ENCODE measurements around the gene RASA3. TPM values are rescaled to one million over a fixed set of nuclear protein-coding genes. Genes with fewer than 3 reads are reported as not detected.
"Not testable (repeated sequence)": the region's sequence is repeated elsewhere in the genome, so short reads cannot be mapped to it uniquely, and the experiment has no call there.

The RASA3 gene
- total and polyA plus RNA-seq, 2 donors, result 17.8 to 26.3 TPM

DNA sequence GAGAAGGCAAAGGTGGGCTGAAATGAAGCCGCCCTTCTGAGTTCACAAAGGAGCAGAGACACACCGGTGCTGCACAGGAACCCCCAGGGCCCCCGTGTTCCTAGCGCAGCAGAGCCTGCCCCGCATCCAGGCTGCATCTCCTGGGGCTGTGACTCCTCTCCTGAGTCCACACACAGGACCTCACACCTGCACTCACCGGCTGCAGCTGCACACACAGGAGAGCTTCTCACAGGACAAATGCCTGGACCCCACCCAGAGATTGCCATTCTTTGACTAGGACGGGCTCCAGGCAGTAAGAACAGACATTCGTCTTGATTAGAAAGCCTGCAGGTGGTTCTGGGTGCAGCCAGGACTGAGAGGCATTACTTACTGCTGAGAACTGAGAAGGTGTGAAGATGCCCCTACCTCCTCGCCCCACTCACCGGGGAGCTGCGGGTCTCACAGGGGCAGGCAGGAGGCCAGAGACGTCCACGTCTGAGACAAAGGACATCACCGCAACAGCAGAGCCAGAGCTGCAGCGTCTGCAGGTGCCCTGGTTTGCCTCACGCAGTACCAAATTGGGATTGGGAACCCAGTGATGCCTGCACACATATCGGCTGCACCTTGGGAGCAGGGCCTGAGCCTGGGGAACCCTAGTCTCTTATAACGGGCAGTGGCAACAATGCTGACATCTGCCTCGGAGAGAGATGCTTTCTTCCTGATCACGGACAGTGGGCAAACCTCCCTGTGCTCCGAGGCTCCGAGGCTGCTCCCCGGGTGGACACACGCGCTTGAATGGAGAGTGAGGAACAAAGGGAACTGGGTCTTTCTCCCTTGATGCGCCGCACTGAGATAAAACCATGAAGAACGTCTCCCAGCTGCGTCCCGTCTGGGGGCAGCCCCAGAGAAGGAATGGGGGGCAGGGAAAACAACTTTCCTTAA, 50.4 kb downstream of the RASA3 start:
- H3K4me1 ChIP-seq (ENCODE audit: insufficient read depth), result peaks cover 3% of the 10 kb centered on the region
- no peaks in the 10 kb centered on the region for H3K36me3 ChIP-seq (ENCODE audit: insufficient read depth)
- no peak overlapping the region for H3K27ac ChIP-seq (ENCODE audit: low read depth)
- DNase-seq (ENCODE audit: extremely low spot score), result no peak
- 88% methylated on average over 30 of the region's 30 CpGs for WGBS
- H3K4me3 ChIP-seq (ENCODE audit: low read depth, low read length), result no peak overlapping the region

DNA sequence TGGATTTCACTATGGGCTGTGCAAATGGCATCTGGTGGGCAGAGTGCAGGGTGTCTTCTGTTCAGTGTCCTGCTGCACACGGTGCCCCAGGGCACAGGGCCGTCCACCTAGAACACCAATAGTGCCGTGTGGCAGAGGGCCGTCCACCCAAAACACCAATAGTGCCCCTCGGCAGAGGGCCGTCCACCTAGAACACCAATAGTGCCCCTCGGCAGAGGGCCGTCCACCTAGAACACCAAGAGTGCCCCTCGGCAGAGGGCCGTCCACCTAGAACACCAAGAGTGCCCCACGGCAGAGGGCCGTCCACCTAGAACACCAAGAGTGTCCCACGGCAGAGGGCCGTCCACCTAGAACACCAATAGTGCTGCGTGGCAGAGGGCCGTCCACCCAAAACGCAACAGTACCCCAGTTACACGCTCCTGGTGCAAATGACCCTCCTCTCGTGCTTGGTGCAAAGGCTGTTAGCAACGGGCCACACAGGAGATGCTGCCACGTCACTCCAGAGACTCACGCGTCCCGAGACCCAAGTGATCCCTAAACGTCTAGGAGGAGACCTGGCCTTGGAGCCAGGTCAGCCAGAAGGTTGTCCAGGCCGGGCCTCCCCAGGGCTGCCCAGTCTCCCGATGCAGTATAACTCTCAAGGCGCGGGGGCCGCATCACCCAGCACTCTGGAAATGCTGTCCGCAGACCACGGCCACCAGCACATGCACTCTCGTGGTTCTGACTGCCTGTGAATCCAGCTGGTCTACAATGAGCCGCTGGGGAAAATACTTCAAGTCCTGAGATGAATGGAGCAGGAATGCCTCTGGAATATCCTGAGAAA, 51.5 kb downstream of the RASA3 start:
- no peak for DNase-seq (ENCODE audit: extremely low spot score)
- Histone ChIP-seq H3K27ac (ENCODE audit: low read depth) (no peak overlapping the region), H3K36me3 (ENCODE audit: insufficient read depth) (peaks cover 1% of the 10 kb centered on the region), H3K4me1 (ENCODE audit: insufficient read depth) (peaks cover 3% of the 10 kb centered on the region), H3K4me3 (ENCODE audit: low read depth, low read length) (no peak overlapping the region)
- WGBS, result 93% methylated on average over 34 of the region's 34 CpGs

DNA sequence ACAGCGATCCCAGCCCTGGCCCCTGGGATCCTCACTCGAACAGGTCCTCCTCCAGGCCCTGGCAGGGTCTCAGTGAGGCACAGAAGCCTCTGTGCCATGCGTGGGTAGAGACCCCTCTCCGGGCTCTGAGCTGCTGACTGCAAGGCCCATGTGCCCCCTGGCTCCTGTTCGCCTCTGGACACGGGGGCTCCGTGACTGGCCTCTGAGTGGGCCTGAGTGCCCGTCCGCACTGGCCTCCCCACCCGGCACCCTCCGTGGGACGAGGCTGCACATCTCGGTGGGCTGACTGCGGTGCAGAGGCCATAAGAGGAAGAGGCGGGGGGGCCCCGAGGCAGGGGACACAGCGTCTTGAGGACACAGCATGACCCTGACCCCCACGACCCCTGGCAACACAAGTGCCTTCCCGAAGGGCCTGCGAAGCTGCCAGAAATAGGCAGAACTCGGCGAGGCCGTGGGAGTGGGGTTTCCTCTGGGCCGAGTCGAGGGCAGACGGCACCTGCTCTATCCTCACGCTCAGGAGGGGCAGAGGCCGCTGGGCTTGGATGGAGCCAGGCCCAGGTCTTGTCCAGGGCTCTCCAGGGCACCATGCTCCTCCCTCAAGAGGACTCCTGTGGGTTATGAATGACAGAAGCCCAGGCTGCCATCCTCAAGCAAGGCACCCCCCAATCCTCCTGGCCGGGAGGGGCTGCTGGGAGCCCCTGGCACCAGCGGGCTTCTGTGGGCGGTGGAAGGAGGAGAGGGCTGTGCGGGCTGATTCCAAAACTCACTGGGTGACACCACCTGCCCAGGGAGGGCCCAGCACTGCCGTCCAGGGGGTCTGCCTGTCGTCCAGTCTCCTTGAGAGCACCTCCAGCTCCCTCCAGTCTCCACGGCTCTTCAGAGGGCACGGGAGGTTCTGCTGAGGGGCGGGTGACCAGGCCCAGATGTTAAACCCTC, 52.6 kb downstream of the RASA3 start:
- no peak overlapping the region for H3K4me3 ChIP-seq (ENCODE audit: low read depth, low read length)
- WGBS, result 90% methylated on average over 37 of the region's 37 CpGs
- peaks cover 1% of the 10 kb centered on the region for H3K36me3 ChIP-seq (ENCODE audit: insufficient read depth)
- no peak overlapping the region for H3K27ac ChIP-seq (ENCODE audit: low read depth)
- peaks cover 3% of the 10 kb centered on the region for H3K4me1 ChIP-seq (ENCODE audit: insufficient read depth)
- DNase-seq (ENCODE audit: extremely low spot score), result no peak

DNA sequence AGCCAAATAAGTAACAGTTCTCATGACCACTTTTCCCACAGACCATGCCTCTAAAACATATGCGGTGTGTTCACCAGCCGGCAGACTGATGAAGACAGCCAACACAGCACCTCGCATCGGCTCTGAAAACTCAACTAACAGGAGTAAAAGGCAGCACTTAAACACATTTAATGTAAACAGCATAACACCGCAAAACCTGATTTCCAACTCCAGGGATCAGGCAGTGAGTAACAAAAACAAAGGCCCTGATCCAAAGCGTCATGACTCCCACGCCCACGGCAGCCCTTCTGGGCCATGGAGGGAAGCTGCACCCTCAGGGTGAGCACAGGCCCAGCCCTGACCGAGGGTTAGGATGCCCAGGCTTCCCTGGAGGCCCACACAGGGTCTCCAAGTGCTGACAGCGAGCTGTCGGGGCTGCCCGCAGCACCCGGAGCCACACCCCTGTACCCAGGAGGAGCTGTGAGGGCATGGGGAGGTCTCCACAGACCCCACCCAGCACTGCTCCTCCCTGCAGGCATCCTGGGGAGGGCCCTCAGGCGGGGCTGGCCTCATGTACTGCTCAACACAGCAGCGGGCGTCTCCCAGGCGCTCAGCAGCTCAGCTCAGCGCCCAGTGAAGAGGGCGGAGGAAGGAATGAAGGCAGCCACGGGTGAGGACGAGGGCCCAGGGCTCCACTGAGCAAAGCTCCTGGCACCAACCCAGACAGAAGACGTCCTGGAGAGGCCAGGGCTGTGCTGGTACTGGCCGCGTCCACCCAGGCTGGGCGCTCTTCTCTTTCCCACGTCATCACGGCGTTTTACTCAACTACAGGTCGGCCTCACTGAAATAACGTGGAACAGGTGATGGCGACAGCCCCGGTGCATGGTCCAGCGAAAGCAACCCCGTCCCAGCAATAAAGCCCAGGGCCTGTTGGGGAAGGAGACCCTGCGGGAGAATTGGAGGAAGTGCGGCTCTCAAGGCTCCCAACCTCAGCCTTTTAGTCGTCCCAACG, 53.7 kb downstream of the RASA3 start:
- Histone ChIP-seq H3K4me1 (ENCODE audit: insufficient read depth) (peaks cover 3% of the 10 kb centered on the region), H3K36me3 (ENCODE audit: insufficient read depth) (peaks cover 1% of the 10 kb centered on the region), H3K27ac (ENCODE audit: low read depth) (peak overlapping the region; percentile 46), H3K4me3 (ENCODE audit: low read depth, low read length) (no peak overlapping the region)
- WGBS, result 64% methylated on average over 38 of the region's 38 CpGs
- DNase-seq (ENCODE audit: extremely low spot score), result no peak

DNA sequence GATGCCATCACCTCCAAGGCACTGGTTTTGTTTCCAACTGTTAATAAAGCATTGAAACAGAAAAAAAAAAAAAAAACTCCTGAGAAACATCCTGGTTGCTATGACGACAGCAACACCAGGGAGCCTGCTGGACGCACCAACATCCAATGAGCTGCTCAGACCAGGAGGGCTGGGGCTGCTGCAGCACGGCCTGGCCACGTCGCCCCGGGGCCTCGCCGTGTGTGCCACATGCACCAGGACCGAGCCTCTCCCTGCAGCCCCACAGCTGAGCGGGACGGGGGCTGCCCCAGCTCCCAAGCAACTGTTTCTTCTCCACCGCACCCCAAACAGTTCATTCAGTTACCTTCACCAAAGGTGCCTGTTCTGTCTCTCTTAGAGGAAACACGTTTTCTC, 54.5 kb downstream of the RASA3 start:
- H3K4me3 ChIP-seq (ENCODE audit: low read depth, low read length), result no peak overlapping the region
- peaks cover 3% of the 10 kb centered on the region for H3K4me1 ChIP-seq (ENCODE audit: insufficient read depth)
- peaks cover 1% of the 10 kb centered on the region for H3K36me3 ChIP-seq (ENCODE audit: insufficient read depth)
- H3K27ac ChIP-seq (ENCODE audit: low read depth), result no peak overlapping the region
- no peak for DNase-seq (ENCODE audit: extremely low spot score)
- WGBS, result 62% methylated on average over 13 of the region's 13 CpGs

DNA sequence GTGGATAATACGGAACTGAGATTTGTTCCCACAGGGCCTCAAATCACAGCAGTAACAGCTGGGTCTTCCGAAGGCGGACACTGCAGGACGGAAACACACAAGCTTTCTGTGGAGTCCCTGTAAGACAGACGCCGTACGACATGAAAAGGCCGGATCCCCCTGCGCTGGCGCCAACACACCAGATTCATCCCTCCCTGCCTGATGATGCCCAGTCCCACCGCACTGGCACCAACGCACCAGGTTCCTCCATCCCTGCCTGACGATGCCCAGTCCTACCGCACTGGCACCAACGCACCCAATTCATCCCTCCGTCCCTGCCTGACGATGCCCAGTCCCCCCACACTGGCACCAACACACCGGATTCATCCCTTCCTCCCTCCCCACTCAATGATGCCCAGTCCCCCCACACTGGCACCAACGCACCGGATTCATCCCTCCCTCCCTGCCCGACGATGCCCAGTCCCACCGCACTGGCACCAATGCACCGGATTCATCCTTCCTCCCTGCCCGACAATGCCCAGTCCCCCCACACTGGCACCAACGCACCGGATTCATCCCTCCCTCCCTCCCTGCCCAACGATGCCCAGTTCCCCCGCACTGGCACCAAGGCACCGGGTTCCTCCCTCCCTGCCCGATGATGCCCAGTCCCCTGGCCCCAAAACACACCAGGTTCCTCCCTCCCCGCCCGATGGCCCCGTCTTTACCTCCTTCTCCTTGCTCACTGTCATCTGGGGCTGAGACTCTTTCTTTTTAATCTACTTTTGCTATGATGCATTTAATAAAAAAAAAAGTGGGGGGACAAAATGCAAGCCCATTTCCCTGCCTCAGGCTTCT, 55.1 kb downstream of the RASA3 start:
- no peak for DNase-seq (ENCODE audit: extremely low spot score)
- WGBS, result 84% methylated on average over 34 of the region's 34 CpGs
- no peak overlapping the region for H3K27ac ChIP-seq (ENCODE audit: low read depth)

DNA sequence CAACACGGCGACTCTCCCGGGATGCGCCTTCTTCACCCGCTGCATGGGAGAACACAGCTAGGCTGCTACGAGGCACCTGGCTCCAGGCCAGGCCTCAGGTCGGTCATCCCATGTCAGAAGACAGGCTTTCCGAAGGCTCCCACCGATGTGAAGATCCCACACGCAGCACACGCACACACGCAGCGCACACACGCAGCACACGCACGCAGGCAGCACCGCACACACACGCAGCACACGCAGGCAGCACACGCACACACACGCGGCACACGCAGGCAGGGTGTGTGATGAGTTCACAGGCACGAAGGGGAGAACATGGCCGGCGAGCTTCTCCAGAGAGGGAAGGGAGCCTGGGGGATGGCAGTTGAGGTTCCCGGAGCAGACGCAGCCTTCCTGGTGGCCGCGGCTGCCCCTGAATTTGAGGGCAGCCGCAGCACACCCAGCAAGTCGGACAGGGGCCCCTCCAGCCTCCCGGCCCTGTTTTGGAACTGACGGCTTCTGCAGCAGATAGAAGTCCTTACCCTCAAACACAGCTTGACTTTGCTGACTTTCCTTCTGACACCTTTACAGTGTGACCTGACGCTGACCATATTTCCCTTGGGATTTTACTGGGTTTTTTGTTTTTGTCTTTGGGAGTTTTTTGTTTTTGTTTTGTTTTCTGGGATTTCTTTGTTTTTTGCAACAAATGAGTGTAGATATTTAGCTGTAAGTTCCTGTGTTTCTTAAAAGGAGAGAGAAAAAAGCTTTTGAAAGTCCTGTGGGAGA, 55.9 kb downstream of the RASA3 start:
- 92% methylated on average over 35 of the region's 35 CpGs for WGBS
- no peak for DNase-seq (ENCODE audit: extremely low spot score)
- peaks cover 1% of the 10 kb centered on the region for H3K36me3 ChIP-seq (ENCODE audit: insufficient read depth)
- no peak overlapping the region for H3K27ac ChIP-seq (ENCODE audit: low read depth)
- no peak overlapping the region for H3K4me3 ChIP-seq (ENCODE audit: low read depth, low read length)
- H3K4me1 ChIP-seq (ENCODE audit: insufficient read depth), result peaks cover 3% of the 10 kb centered on the region

More for the DNA sequence above, 55.1 kb downstream of the RASA3 start:
- Histone ChIP-seq H3K4me3 (ENCODE audit: low read depth, low read length) (no peak overlapping the region), H3K36me3 (ENCODE audit: insufficient read depth) (peaks cover 1% of the 10 kb centered on the region), H3K4me1 (ENCODE audit: insufficient read depth) (peaks cover 3% of the 10 kb centered on the region)

DNA sequence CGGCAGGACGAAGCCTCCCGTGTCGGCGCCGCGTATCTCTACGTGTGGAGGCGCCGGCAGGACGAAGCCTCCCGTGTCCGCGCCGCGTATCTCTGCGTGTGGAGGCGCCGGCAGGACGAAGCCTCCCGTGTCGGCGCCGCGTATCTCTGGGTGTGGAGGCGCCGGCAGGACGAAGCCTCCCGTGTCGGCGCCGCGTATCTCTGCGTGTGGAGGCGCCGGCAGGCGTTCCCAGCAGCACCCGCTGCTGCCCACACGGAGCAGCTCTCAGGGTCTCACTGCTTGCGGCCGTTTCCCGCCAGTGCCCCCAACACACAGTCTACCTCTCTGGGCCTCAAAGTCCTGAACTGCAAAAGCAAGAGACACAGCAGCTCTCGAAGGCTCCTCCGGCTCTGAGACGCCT, 56.6 kb downstream of the RASA3 start:
- H3K4me3 ChIP-seq (ENCODE audit: low read depth, low read length); H3K36me3 ChIP-seq (ENCODE audit: insufficient read depth); H3K4me1 ChIP-seq (ENCODE audit: insufficient read depth); DNase-seq (ENCODE audit: extremely low spot score); H3K27ac ChIP-seq (ENCODE audit: low read depth): not testable (repeated sequence)
- WGBS, result 97% methylated on average over 45 of the region's 45 CpGs

DNA sequence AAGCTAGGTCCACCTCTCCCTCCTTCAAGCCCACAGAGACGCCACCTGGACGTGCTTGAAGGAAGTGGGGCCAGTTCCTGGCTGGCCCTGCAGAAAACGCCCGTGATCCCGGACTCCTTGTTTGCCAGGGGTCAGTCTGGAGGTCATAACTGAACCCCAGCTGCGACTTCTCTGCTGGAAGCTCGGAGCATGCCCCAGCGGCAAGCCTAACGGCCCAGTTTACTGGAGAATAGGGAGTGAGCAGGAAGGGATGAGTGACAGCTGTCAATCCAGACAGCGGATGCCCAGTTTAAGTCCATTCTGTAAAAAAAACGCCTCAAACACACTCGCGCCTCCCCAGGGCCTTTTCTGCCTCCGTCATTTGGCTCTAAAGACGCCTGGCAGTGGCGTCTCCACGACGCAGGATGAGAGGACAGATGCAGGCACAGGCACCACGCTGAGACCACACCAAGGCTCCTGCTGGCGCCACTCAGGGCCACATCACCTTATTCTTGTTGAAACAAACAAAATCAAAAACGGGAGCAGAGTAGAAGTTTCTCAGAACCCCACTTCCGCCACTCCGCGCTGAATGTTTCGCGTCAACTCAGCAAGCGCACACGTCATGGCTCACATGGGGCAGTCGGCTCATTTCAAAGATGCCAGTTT, 57.6 kb downstream of the RASA3 start:
- Histone ChIP-seq H3K4me1 (ENCODE audit: insufficient read depth) (peaks cover 3% of the 10 kb centered on the region), H3K4me3 (ENCODE audit: low read depth, low read length) (no peak overlapping the region), H3K27ac (ENCODE audit: low read depth) (no peak overlapping the region), H3K36me3 (ENCODE audit: insufficient read depth) (peaks cover 1% of the 10 kb centered on the region)
- no peak for DNase-seq (ENCODE audit: extremely low spot score)
- WGBS, result 89% methylated on average over 29 of the region's 29 CpGs

DNA sequence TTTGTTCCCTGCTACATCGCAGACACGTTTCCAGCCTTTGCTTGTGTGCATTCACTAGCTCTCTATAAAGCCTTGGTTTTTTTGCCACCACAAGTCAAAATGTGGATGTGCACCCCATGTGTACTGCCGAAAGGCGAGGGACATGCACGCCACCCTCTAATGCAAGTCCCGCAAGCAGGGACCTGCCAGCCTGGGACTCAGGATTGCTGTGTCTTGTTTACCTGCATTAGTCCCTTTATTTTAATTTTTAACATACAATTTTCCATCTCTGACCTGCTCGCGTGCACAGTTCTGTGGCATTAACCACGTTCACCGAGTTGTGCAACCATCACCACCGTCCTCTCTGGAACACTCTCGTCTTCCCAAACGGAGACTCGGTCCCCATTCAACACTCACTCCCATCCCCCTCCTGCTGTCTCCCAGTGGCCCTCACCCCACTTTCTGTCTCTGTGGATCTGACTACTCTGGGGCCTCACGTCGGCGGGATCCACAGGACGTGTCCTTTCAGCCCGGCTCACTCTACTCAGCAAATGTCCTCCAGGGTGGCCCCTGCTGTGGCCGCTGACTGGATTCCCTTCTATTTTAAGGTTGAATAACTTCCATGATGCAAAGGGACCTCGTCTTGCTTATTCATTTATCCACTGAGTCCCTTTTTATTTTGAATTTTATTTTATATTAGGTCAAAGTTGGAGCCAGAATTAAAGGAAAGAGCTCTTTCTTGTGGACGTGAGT, 58.4 kb downstream of the RASA3 start:
- no peak for DNase-seq (ENCODE audit: extremely low spot score)

More for the DNA sequence above, 58.4 kb downstream of the RASA3 start:
- no peak overlapping the region for H3K4me3 ChIP-seq (ENCODE audit: low read depth, low read length)
- 90% methylated on average over 22 of the region's 22 CpGs for WGBS
- no peak overlapping the region for H3K27ac ChIP-seq (ENCODE audit: low read depth)
- peaks cover 3% of the 10 kb centered on the region for H3K4me1 ChIP-seq (ENCODE audit: insufficient read depth)
- H3K36me3 ChIP-seq (ENCODE audit: insufficient read depth), result peaks cover 1% of the 10 kb centered on the region

Measured in urinary bladder (tissue), 4 donors.